HL-60 (cell line): ENCODE data around the gene GMDS.
A peak's percentile ranks its signal among the peaks of the same experiment; 100 is the strongest.

ENCODE experiments used
- DNase-seq, 2 experiments: peaks; one replicate each; pipeline ENCODE4 v3.0.0-alpha.2; 2010 to 2020; ENCODE audit warnings: low read depth in 1 of 2, low spot score in 1 of 2
- H3K27ac ChIP-seq: fragments of 250-450 bp; sonication (Bioruptor Pico); replicated peaks from 2 replicates; pipeline ENCODE4 v1.5.1; 2020; ENCODE audit warnings: mild to moderate bottlenecking, moderate library complexity
- H3K27me3 ChIP-seq: fragments of 250-450 bp; sonication (Bioruptor Pico); 2 replicates; pipeline ENCODE4 v1.5.1; 2021; ENCODE audit warnings: mild to moderate bottlenecking, moderate library complexity; ENCODE audit not compliant: insufficient read depth, poor library complexity, severe bottlenecking
- H3K4me3 ChIP-seq: replicated peaks from 2 replicates; pipeline ENCODE4 v1.5.1; 2011; ENCODE audit warnings: mild to moderate bottlenecking, control low read depth, low read length; ENCODE audit not compliant: insufficient read depth
- GABPA ChIP-seq: IDR thresholded peaks from 2 replicates; pipeline ENCODE4 v1.6.1; 2012; ENCODE audit warnings: low read depth
- POLR2AphosphoS5 ChIP-seq: IDR thresholded peaks from 2 replicates; pipeline ENCODE4 v1.6.1; 2012; ENCODE audit warnings: low read depth
- REST ChIP-seq: IDR thresholded peaks from 2 replicates; pipeline ENCODE4 v1.6.1; 2012; ENCODE audit warnings: low read depth; ENCODE audit not compliant: insufficient replicate concordance
- SPI1 ChIP-seq: IDR thresholded peaks from 2 replicates; pipeline ENCODE4 v1.6.1; 2012; ENCODE audit warnings: low read depth, mild to moderate bottlenecking, borderline replicate concordance
- TF ChIP-seq, protein P1 (sequence below): IDR thresholded peaks from one replicate; pipeline ENCODE4 v1.5.1; 2011; ENCODE audit warnings: low read length, control low read depth, inconsistent platforms; ENCODE audit not compliant: insufficient read depth

GMDS gene

DNA sequence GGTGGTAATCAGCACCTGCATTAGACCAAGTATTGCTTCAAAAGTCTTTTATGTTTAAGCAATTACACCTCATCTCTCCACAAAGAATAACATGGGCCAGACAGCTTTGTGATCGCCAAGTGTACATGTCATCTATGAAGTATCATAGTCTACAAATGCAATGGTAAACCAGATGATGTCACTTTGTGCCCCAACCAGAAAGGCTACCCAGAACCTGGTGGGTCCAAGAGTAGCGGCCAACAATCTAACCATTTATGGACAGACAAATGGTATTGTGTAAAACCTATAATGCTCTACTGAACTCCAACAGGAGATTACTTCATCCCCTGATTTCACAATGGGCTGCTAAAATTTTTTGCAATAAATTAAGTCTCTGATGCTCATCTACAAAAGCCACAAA lies 295.9 kb downstream of the GMDS start:
- peak; percentile 72 to 75 for DNase-seq
- no peak overlapping the region; the same call in 1 of the 2 replicates for H3K27ac ChIP-seq
- no peak overlapping the region for H3K4me3 ChIP-seq
- H3K27me3 ChIP-seq = no peaks in the 10 kb centered on the region
- no peak for TF ChIP-seq GABPA
- TF ChIP-seq POLR2AphosphoS5 = no peak
- no peak for TF ChIP-seq SPI1
- TF ChIP-seq REST = no peak
- TF ChIP-seq, protein P1, sequence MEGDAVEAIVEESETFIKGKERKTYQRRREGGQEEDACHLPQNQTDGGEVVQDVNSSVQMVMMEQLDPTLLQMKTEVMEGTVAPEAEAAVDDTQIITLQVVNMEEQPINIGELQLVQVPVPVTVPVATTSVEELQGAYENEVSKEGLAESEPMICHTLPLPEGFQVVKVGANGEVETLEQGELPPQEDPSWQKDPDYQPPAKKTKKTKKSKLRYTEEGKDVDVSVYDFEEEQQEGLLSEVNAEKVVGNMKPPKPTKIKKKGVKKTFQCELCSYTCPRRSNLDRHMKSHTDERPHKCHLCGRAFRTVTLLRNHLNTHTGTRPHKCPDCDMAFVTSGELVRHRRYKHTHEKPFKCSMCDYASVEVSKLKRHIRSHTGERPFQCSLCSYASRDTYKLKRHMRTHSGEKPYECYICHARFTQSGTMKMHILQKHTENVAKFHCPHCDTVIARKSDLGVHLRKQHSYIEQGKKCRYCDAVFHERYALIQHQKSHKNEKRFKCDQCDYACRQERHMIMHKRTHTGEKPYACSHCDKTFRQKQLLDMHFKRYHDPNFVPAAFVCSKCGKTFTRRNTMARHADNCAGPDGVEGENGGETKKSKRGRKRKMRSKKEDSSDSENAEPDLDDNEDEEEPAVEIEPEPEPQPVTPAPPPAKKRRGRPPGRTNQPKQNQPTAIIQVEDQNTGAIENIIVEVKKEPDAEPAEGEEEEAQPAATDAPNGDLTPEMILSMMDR = no peak

DNA sequence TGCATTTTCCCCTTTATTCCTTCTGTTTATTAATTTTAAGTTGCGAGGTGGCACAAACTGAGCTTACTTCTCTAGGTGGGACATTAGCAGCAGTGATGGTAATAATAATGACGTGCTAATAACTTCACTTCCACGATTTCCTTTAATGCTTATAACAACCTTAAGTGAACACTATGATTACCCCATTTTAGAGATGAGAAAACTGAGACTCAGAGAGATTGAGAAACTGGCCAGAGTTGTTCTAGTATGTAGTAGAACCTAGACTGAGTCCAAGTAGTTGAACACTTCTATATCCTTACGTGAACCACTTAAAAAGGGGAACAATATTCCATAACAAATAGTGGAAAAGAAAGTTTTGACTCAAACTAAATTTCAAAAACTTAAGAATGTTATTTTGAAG lies 297.5 kb downstream of the GMDS start:
- Histone ChIP-seq H3K4me3 (no peak overlapping the region), H3K27me3 (no peaks in the 10 kb centered on the region), H3K27ac (no peak overlapping the region)
- TF ChIP-seq POLR2AphosphoS5 (no peak), SPI1 (no peak), REST (no peak), GABPA (no peak)
- DNase-seq = no peak

DNA sequence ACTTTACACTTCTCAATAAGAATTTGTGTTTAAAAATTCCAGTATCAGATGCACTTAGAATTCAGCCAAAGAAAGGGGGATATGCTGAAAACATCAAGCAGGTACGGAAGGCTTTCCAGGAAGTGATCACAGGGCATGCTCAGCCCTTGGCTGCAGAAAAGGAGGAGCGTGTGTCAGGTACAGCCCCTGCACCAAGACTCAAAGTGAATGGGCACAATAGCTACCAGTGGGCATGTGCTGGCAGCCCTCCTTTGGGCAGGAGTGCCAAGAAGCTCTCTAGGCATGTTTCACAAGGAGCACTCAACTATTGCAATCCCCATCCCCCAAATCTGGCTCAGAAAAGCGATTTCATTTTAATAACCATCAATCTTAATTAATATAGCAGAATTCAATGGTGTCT lies 298.8 kb downstream of the GMDS start:
- no peaks in the 10 kb centered on the region for H3K27me3 ChIP-seq
- no peak overlapping the region for H3K27ac ChIP-seq
- DNase-seq = no peak
- TF ChIP-seq REST (no peak), POLR2AphosphoS5 (no peak), GABPA (no peak), SPI1 (no peak)
- TF ChIP-seq, protein P1 = no peak
- H3K4me3 ChIP-seq = no peak overlapping the region
